GM19238 (cell line): Measurements from ENCODE around the gene FSD1.
"Not testable (repeated sequence)": the region's sequence is repeated elsewhere in the genome, so short reads cannot be mapped to it uniquely, and the experiment has no call there.

Source experiments
- DNase-seq: peaks from one replicate; pipeline ENCODE4 v3.0.0; 2011; ENCODE audit warnings: low spot score; ENCODE audit not compliant: insufficient read length

FSD1 gene

DNA sequence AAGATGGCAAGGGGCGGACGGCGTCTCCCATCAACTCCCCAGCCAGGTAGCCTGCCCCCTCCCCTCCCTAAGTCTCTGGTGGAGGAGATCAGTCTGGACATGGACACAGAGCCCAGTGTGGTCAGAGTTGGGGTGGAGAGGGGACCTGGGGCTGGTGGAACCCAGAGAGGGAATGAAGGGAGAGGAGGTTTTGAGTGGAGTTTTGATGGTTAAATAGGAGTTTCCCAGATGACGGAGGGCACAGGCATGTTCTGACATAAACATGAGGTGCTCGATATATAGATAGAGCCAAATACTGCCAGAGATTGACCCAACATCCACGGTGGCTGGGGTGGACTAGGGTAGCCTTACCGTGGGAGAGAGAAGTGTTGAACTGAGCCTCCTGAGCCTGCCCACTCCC is 14.1 kb downstream of the FSD1 start:
- no peak for DNase-seq

DNA sequence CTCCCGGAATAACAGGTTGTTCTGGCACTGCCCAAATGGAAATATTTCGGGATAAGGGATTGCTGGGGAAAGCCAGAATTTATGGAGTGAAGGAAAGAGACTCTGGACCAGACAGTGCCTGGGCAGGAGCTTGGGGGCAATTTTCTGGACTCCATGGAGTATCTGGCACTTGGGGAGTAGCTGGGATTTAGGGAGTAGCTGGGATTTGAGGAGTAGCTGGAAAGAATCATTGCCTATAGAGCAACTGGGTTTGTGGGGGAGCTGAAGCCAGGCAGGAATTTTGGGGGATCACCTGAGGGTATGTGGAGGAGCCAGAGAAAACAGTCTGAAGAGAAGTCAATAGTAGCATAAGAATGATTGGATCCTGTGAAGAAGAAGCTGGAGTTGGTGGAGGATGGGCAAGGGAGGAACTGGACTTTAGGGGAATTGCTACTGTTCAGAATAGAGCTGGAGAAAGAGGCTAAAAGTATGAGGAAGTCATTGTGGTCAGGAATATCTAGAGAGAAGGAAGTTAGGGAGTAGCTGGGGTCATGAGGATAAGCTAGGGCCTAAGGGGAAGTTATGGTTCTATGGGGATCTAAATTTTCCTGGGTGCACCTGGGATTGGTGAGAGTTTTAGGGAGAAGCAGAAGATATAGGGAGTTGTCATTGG is 14.8 kb downstream of the FSD1 start:
- no peak for DNase-seq

DNA sequence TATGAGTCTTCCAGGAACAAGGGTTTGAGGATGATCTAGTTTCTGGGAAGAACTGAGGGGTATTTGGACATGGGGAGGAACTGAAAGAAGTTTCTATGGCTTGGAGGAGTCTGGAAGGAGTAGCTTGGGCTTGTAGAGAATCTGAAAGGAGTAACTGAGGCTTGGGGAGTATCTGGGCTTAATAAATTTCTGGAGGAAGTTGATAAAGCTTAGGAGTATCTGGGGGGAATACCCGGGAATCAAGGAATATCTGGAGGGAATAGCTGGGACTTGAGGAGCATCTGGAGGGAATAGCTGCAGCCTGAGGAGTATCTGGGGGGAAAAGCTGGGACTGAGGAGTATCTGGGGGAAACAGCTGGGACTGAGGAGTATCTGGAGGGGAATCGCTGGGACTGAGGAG is 16.0 kb downstream of the FSD1 start:
- no peak for DNase-seq

DNA sequence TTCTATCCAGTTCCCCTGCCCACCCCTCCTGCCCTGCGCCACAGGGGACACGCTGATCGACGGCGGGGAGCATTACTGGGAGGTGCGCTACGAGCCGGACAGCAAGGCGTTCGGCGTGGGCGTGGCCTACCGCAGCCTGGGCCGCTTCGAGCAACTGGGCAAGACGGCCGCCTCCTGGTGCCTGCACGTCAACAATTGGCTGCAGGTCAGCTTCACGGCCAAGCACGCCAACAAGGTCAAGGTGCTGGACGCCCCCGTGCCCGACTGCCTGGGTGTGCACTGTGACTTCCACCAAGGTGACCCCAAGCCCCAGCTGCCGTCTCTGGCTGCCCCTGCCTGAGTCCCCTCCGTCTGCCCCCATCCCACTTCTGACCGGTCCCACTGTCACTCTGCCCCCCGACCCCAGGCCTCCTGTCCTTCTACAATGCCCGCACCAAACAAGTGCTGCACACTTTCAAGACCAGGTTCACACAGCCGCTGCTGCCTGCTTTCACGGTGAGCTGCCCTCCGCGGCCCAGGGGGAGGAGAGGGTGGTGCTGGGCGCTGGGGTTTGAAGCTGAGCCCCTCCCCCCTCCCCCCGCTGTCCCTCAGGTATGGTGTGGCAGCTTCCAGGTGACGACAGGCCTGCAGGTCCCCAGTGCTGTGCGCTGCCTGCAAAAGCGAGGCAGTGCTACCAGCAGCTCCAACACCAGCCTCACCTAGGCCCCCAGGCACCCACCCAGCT is 18.7 kb downstream of the FSD1 start:
- no peak for DNase-seq

DNA sequence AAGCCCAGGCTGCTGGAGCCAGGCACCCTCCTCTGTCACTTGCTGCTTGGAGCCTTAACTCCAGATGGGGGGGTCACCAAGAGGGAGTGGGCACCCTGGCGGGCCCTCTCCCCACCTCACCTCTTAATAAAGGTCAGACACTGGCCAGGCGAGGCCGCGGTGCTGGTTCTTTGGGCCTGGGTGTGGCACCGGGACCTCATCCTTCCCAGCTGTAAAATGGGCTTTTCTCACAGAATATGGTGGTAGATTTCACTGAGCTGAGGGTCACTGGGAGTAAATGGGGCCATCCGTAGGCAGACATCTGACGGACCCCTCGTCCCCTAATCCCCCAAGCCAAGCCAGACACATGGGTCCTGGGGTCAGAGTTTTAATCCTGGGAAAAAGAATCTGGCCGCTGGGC is 19.3 kb downstream of the FSD1 start:
- no peak for DNase-seq

DNA sequence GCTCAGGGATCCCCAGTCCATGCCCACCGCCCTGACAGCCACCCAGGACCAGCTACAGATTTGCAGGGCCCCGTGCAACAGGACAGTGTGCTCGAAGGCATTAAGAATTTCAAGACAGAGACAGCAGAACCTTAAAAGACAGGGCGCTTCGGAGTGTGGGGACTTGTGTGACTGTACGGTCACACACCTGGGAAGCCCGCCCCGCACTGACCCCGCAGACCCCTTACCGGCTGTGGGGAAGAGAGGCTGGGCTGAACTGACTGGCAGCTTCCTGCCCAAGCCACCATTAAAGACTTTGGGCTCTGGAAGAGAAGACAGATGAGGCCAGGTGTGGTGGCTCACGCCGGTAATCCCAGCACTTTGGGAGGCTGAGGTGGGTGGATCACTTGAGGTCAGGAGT is 19.8 kb downstream of the FSD1 start:
- DNase-seq = no peak

DNA sequence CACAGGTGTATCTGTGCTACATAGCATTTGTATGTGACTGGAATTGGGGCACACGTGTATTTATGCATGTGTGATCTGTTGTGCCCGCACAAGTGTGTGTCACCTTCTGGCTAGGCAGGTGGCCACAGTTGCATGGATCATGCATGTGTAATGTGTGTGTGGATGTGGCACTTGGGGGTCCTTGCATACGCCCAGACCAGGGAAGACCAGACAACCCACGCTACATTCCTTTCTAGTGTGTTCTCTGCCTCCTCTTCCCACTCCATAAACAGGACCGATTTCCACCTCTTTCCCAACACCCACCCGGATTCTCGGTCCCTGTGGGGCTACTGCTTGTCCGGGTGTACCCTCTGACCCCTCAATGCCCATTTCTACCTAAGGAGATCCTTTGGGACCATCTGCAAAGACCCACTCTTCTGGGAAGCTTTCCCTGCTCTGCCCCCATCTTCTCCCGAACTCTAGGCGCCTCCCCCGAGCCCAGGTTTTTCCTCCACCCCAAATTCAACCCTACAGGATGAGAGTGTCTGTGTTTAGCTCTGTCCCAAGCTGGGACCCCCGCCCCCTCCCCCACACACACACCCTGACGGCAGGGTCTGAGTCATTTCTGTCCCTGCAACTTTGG is 21.9 kb downstream of the FSD1 start:
- DNase-seq = no peak

DNA sequence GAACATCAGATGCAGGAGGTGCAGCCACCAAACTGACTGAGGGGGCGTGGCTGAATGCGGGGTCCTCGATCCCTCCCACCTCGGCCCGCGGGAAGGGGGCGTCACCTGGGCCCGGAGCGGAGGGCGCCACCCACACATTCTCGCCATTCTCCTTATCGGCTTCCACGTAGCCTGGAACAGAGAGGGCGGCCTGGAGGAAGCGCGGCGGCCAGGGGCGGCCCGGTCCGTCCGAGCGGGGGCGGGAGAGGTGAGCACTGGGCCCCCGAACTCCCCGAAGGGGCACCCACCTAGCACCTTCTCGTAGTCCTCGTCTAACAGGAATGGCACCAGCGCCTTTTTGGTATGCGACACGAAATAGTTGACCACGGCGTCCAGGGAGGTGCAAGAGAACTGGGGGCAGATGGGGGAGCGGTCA is 22.4 kb downstream of the FSD1 start:
- DNase-seq = no peak

DNA sequence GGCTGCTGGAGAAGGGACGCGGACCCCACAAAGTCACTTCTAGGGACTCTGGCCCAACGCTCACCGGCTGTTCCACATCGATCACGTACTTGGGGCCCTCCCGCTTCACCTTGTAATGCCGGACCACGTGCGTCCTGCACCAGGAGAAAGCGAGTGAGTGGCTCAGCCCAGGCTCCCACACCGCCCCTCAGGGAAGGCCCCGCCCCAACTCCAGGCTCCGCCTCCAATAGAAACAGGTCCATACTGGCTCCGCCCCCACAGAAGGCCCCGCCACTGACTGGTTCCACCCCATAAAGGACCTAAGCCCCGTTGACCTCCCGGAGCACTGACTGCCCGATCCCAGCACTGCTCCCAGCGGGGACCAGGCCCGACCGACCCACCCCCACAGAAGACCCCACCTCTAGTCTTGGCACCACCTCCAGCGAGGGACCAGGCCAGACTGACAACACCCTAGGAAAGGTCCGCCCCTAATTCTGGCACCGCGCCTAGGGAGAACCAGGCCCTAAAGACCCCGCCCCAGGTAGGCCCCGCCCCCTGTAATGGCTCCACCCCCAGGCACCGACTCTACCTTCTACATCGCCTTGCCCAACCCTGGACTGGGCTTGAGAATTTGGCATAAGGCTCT is 23.0 kb downstream of the FSD1 start:
- no peak for DNase-seq

DNA sequence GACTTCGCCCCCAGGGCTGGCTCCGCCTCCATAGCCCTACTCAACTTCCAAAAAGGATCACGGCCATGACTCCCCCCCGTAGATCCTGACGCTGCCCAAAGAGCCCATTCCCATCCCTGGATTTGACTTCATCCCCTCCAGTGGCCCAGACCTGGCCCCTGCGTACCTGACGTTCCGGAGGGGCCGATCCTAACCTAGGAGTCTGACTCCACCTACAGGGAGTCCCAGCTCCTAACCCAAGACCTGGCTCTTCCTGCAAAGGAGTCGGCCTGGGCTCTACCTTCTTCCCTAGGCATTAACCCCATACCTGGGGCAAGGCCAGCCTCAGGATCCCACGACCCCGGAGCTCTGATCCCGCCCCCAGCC is 23.5 kb downstream of the FSD1 start:
- DNase-seq = no peak

DNA sequence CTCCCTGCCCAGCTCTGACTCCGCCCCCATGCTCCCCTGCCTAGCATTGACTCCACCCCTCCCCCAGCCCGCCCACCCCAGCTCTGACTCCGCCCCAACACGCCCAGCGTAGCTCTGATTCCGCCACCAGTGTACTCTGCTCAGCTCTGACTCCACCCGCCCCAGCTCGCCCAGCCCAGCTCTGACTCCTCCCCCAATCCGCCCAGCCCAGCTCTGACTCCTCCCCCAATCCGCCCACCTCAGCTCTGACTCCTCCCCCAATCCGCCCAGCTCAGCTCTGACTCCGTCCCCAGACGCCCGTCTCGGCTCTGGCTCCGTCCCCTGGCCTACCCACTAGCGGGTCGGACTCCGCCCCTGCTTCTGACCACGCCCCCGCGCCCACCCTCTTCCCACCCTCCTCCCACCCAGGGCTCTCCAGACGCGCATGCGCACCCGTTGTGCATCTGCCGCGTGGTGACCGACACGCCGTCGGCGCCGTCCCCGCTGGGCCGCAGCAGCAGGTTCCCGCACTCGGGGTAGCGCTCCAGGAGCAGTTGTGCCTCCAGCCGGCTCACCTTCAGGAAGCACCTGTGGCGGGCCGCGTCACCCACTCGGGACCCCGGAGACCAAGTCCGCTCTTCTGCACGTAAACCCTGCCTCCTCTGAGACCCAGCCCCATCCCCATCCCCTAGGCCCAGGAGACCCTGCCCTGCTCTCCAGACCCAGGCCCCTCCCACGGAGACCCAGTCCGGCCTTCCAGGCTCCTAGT is 24.0 kb downstream of the FSD1 start:
- peak; percentile 93 for DNase-seq

DNA sequence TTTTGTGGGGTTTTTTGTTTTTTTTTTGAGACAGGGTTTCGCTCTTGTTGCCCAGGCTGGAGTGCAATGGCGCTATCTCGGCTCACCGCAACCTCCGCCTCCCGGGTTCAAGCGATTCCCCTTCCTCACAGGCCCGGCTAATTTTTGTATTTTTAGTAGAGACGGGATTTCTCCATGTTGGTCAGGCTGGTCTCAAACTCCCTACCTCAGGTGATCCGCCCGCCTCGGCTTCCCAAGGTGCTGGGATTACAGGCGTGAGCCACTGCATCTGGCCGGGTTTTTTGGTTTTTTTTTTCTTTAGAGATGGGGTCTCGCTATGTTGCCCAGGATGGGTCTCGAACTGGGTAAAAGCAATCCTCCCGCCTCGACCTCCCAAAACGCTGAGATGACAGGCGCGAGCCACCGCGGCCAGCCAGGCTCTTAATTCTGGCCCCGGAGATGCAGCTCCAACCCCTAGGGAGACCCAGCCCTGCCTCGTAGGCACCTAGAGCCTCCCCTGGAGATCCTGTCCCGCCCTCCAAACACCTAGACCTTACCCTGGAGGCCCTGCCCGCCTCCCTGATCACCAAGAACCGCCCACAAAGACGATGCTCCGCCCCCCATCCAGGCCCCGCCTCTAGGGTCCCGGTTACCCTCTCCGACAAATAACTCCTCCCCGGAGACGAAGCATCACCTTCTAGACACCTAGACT is 24.7 kb downstream of the FSD1 start:
- not testable (repeated sequence) for DNase-seq

DNA sequence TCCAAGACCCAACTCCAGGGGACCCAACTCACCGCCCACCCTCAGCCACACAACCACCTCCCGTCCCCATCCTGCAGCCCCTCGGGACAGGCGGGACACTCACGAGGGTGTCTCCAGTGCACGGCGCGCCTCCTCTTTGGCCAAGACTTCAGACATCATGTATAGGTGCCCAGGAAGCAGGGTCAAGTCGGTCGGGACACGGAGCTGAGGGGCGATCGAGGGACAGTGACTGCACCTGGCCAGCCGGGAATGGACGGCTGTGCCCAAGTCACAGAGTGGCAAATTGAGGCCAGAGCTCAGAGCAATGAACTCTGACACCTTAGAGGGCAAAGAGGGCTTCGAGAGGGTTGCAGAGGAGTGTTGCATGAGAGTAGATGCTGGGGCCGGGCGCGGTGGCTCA is 25.5 kb downstream of the FSD1 start:
- DNase-seq = no peak

DNA sequence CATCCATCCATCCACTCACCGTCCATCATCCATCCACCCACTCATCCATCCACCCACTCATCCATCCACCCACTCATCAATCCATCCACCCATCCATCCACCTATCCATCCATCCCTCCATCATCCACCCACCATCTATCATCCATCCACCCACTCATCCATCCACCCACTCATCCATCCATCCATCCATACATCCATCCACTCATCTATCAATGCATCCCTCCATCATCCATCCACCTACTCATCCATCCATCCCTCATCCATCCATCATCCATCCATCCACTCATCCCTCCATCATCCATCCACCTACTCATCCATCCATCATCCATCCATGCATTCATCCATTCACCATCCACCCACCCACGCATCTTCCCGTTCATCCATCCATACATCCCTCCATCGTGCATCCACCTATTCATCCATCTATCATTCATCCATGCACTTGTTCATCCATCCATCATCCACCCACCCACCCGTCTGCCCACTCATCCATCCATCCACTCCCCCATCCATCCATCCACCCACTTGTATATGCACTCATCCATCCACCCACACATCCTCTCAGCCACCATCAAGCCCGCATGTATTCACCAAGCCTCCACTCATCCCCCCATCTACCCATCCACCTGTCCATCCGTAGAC is 30.7 kb downstream of the FSD1 start:
- DNase-seq = no peak

DNA sequence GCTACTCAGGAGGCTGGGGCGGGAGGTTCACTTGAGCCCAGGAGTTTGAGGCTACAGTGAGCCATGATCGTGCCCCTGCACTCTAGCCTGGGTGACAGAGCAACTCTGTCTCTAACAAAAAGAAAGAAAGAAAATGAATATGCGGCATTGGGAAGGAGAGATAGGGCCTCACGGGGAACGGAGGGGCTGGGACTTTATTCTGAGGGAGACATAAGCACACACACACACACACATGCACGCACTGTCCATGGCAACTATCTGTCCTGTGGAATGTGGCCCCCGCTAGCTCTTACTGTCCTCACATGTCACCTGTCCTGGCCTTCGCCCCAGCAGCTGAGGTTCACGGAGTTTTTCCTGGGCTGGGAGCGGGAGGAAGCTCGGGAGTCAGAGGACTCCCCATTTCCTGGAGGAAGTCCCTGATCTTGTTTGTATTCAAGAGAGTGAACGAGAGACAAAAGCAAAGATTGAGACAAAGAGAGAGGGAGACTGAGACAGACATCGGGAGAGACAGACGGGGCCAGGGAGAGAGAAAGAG is 33.6 kb downstream of the FSD1 start:
- no peak for DNase-seq

DNA sequence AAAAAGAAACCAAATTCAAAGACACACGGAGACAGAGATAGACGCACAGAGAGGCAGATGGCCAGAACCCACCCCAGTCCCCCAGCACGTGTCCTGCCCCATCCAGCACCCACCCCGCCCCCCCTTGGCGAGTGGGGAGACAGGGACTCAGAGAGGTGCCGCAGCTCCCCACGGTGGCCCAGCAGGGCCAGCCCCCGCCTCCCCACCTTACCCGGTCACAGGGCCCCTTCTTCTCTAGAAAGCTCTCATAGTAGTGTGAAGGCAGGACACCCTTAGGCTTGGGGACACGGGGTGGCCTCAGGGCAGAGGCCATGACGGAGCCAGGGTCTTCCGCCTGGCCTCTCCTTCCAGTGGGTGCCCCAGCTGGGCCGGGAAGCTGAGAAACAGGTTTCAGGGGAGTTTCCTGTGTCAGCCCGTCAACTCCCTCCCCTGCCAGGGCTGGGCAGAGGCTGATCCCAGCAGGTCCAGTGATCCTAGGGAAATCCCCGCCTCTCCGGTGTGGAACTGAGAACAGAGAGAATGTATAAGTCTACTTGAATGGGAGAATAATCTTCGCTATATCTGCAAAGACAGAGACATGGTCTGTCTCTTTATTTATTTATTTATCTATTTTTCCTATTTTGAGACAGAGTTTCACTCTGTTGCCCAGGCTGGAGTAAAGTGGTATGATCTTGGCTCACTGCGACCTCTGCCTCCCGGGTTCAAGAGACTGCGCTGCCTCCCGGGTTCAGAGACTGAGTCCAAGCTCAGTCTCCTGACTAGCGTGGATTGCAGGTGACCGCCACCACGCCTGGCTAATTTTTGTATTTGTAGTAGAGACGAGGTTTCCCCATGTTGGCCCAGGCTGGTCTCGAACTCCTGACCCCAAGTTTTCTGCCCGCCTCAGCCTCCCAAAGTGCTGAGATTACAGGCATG is 34.3 kb downstream of the FSD1 start, which contains the start of gene STAP2:
TSS of gene STAP2 (minus strand) at position 387 of the 915 bp plus-strand sequence. CDS start at position 313, 74 bp downstream.
- DNase-seq = no peak

DNA sequence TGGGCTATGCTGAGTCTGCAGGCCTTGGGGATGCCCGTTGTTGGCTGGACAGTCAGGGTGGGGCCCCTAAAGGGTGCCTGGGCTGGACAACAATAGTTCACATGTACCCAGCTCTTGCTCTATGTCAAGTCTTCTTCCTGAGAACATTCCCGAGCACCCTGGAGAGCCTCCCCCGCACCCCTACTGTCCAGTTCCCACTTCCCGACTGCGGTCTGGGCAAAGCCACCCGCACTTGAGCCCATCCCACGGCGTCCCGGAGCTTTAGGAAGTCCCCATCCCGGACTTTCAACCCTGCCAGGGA is 37.9 kb downstream of the FSD1 start:
- DNase-seq = no peak

DNA sequence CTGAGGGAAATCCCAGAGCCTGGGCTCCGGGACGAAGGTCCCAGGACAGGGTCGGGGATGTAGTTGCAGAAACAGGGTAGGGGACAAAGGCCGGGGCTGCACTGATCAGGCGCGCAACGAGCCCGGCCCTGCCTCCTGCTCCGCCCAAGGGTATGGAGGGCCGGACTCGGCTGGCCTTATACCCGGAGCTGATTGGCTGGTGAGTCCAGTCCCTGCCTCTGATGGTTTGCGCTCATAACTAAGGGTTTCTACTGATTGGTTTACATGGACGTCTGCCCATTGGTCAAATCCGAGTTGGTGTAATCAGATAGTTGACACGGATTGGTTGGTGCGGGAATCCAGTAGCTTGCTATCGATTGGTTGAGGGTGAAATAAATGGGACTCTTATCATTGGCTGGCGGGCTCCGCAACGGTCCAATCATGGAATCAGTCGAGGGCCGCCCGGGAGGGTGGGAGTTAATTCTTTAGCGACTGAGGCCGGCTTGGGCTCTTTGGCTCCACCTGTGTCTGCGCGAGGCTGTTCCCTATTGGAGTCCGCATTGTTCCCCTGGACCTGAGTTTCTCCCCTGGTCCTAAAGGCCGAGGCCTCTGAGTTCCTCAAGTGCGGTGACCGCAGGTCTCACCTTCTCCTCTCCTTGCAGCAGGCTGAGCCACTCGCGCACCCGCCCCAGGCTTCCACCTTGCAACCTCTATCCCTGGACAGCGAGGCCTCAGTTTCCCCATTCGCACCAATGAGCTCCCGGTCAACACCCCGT is 38.4 kb downstream of the FSD1 start:
- peak; percentile 90 for DNase-seq
